ENCODE results near the gene UNC80. TPM values are rescaled to one million over a fixed set of nuclear protein-coding genes. Genes with fewer than 3 reads are reported as not detected.

UNC80 gene
- total RNA-seq, 1 experiment from 2014 or later = not detected

DNA sequence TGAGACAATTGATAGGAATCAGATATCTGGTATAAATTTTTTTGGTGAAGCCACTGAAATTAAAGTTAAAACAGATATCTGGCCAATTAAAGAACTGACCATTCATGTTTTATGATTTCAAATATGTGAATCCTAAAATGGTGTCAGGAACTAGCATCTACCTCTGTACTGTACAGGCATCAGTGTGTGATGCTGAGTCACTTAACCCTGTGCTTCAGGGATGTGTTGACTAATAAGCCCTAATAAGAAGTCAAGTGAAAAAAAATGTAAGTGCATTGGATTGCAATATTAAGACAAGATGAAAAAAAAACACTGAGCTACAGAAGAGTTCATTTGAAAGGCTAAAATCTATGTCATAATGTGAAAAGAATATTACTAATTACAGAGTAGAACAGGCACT, 9.1 kb upstream of the UNC80 start:
- Histone ChIP-seq H2AFZ (no peak overlapping the region), H3K4me3 (no peak overlapping the region), H3K9me3 (ENCODE audit: insufficient read depth, low read depth) (no peaks in the 10 kb centered on the region), H3K4me1 (replicated peaks; ENCODE audit: insufficient read depth) (no peaks in the 10 kb centered on the region), H3K9me2 (ENCODE audit: insufficient read depth) (no peaks in the 10 kb centered on the region), H3K4me2 (no peak overlapping the region), H3K79me2 (ENCODE audit: low read depth) (no peaks in the 10 kb centered on the region), H3K36me3 (ENCODE audit: low read depth) (no peaks in the 10 kb centered on the region), H3K27me3 (ENCODE audit: insufficient read depth, low read depth) (no peaks in the 10 kb centered on the region), H3F3A (ENCODE audit: insufficient read depth, low read depth) (no peaks in the 10 kb centered on the region), H4K20me1 (ENCODE audit: insufficient read depth) (no peaks in the 10 kb centered on the region), H3K27ac (no peak overlapping the region)
- TF ChIP-seq, protein P1, sequence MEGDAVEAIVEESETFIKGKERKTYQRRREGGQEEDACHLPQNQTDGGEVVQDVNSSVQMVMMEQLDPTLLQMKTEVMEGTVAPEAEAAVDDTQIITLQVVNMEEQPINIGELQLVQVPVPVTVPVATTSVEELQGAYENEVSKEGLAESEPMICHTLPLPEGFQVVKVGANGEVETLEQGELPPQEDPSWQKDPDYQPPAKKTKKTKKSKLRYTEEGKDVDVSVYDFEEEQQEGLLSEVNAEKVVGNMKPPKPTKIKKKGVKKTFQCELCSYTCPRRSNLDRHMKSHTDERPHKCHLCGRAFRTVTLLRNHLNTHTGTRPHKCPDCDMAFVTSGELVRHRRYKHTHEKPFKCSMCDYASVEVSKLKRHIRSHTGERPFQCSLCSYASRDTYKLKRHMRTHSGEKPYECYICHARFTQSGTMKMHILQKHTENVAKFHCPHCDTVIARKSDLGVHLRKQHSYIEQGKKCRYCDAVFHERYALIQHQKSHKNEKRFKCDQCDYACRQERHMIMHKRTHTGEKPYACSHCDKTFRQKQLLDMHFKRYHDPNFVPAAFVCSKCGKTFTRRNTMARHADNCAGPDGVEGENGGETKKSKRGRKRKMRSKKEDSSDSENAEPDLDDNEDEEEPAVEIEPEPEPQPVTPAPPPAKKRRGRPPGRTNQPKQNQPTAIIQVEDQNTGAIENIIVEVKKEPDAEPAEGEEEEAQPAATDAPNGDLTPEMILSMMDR (conservative IDR thresholded peaks at IDR 0.05) = no peak
- no peak for TF ChIP-seq EZH2 (IDR thresholded peaks at IDR 0.05; ENCODE audit: low read depth)
- DNase-seq = no peak
- BruUV-seq (replicated peaks) = no TSS peak
- CTCF ChIA-PET = interaction anchor here (1.1 kb wide), 1 partner anchor 252 kb away, joined by 3 read pairs; no protein-coding TSS in a partner anchor
- intact Hi-C loops (cut with micrococcal nuclease; ENCODE audit: unreplicated experiment) = no loop called here
- POLR2A ChIA-PET (ENCODE audit: unreplicated experiment) = no interaction called here

DNA sequence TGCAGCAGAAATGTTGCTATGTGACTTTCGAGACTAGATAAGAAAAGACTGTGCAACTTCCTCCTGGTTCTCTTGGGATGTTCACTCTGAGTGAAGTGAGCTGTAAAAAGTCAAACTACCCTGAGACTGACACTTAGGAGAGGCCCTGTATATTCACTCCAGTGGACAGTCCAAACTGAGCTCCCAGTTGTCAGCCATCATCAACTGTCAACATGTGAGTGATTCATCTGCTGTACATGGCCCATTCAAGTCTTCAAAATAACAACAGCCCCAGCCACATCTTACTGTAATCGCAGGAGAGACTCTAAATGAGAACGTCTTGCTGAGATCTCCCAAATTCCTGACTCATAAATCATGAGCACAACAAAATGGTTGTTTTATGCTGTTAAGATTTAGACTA, 8.5 kb upstream of the UNC80 start:
- Histone ChIP-seq H3K4me2 (no peak overlapping the region), H3K9me2 (ENCODE audit: insufficient read depth) (no peaks in the 10 kb centered on the region), H3K4me3 (no peak overlapping the region), H3K27me3 (ENCODE audit: insufficient read depth, low read depth) (no peaks in the 10 kb centered on the region), H3K27ac (no peak overlapping the region), H3K79me2 (ENCODE audit: low read depth) (no peaks in the 10 kb centered on the region), H3F3A (ENCODE audit: insufficient read depth, low read depth) (no peaks in the 10 kb centered on the region), H3K4me1 (replicated peaks; ENCODE audit: insufficient read depth) (no peaks in the 10 kb centered on the region), H2AFZ (no peak overlapping the region), H3K9me3 (ENCODE audit: insufficient read depth, low read depth) (no peaks in the 10 kb centered on the region), H3K36me3 (ENCODE audit: low read depth) (no peaks in the 10 kb centered on the region), H4K20me1 (ENCODE audit: insufficient read depth) (no peaks in the 10 kb centered on the region)
- BruUV-seq (replicated peaks) = no TSS peak
- ChIA-PET POLR2A (ENCODE audit: unreplicated experiment) (no interaction called here), CTCF (interaction anchor here (1.1 kb wide), 1 partner anchor 253 kb away, joined by 3 read pairs; no protein-coding TSS in a partner anchor)
- intact Hi-C loops (cut with micrococcal nuclease; ENCODE audit: unreplicated experiment) = no loop called here
- DNase-seq = no peak
- TF ChIP-seq, protein P1 (conservative IDR thresholded peaks at IDR 0.05) = no peak
- no peak for TF ChIP-seq EZH2 (IDR thresholded peaks at IDR 0.05; ENCODE audit: low read depth)

DNA sequence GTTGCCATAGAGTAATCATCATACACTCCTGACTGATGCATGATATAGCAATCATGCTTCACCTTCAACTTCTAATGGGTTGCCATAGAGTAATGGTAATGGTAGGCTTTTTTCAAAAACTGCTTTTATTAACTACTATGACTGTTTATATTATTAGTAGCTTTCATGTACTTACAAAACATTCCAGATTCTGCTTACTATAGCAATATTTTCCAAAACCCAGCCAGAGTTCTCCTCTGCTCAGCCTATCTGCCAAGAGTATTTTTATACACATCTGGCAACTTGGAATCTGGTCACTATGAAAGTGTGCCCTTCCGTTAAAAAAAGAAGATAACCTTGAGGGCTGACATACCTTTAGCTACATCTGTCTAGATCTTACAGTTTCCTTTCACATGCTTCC, 5.0 kb upstream of the UNC80 start:
- Histone ChIP-seq H3K27me3 (ENCODE audit: insufficient read depth, low read depth) (no peaks in the 10 kb centered on the region), H3K79me2 (ENCODE audit: low read depth) (no peaks in the 10 kb centered on the region), H3K36me3 (ENCODE audit: low read depth) (no peaks in the 10 kb centered on the region), H3K4me1 (replicated peaks; ENCODE audit: insufficient read depth) (no peaks in the 10 kb centered on the region), H3K4me2 (no peak overlapping the region), H3F3A (ENCODE audit: insufficient read depth, low read depth) (no peaks in the 10 kb centered on the region), H3K9me2 (ENCODE audit: insufficient read depth) (no peaks in the 10 kb centered on the region), H3K4me3 (no peak overlapping the region), H4K20me1 (ENCODE audit: insufficient read depth) (no peaks in the 10 kb centered on the region), H2AFZ (no peak overlapping the region), H3K9me3 (ENCODE audit: insufficient read depth, low read depth) (no peaks in the 10 kb centered on the region), H3K27ac (no peak overlapping the region)
- TF ChIP-seq, protein P1 (conservative IDR thresholded peaks at IDR 0.05) = no peak
- no peak for TF ChIP-seq EZH2 (IDR thresholded peaks at IDR 0.05; ENCODE audit: low read depth)
- intact Hi-C loops (cut with micrococcal nuclease; ENCODE audit: unreplicated experiment) = no loop called here
- POLR2A ChIA-PET (ENCODE audit: unreplicated experiment) = no interaction called here
- DNase-seq = no peak
- no TSS peak for BruUV-seq (replicated peaks)
- CTCF ChIA-PET = no interaction called here

Data from PC-9 (cell line).